MCF 10A (cell line): ENCODE data around the gene PPP2R5C. TPM values are rescaled to one million over a fixed set of nuclear protein-coding genes. Genes with fewer than 3 reads are reported as not detected.

ENCODE experiments used
- BruUV-seq: library from RNA; stranded (reverse); fragments of 400-500 nt; replicated peaks from 2 replicates; lab custom pipeline; 2021; lab: Mats Ljungman, UMichigan
- CTCF ChIA-PET: fragments of 300-600 bp; sonication (Branson Sonifier 250); formaldehyde crosslinking; extraction: SDS; loops from one replicate; lab custom pipeline; 2021; ENCODE audit warnings: antibody characterized with exemption, inconsistent platforms; lab: Yijun Ruan, JAX
- POLR2A ChIA-PET: fragments of 300-600, 350-650 bp; sonication (Branson Sonifier 250); formaldehyde crosslinking; extraction: SDS; loops from one replicate; lab custom pipeline; 2020; ENCODE audit warnings: antibody characterized with exemption, inconsistent platforms; lab: Yijun Ruan, JAX
- DNase-seq: peaks from one replicate; pipeline ENCODE4 v3.0.0-alpha.2; 2018; ENCODE audit not compliant: unreplicated experiment
- H3K27ac Mint-ChIP-seq: one replicate; pipeline ENCODE4 v1.8.0; 2022; ENCODE audit warnings: mild to moderate bottlenecking, low read depth, mixed read lengths; ENCODE audit not compliant: unreplicated experiment
- H3K27me3 Mint-ChIP-seq: one replicate; pipeline ENCODE4 v1.8.0; 2022; ENCODE audit warnings: mixed read lengths; ENCODE audit not compliant: insufficient read depth, unreplicated experiment
- H3K36me3 Mint-ChIP-seq: one replicate; pipeline ENCODE4 v1.8.0; 2022; ENCODE audit warnings: mild to moderate bottlenecking, moderate library complexity, mixed read lengths; ENCODE audit not compliant: insufficient read depth, unreplicated experiment
- H3K4me1 Mint-ChIP-seq: one replicate; pipeline ENCODE4 v1.8.0; 2022; ENCODE audit warnings: mixed read lengths; ENCODE audit not compliant: insufficient read depth, unreplicated experiment
- H3K4me3 Mint-ChIP-seq: one replicate; pipeline ENCODE4 v1.8.0; 2022; ENCODE audit warnings: mild to moderate bottlenecking, moderate library complexity, mixed read lengths; ENCODE audit not compliant: unreplicated experiment
- H3K9me3 Mint-ChIP-seq: one replicate; pipeline ENCODE4 v1.8.0; 2022; ENCODE audit warnings: mixed read lengths; ENCODE audit not compliant: unreplicated experiment
- intact Hi-C: fragments of 100-400 bp; cut with micrococcal nuclease; formaldehyde crosslinking; loops from 2 replicates; pipeline ENCODE4 v1.14.1; 2022
- total RNA-seq: library from RNA; stranded (reverse); gene quantifications from 2 replicates; pipeline ENCODE4 v1.2.3, GENCODE V29; 2022
- TF ChIP-seq, protein P1 (sequence below): fragments of 200-600 bp; IDR thresholded peaks from one replicate; pipeline ENCODE4 v1.8.0; 2022; ENCODE audit warnings: antibody characterized with exemption, mild to moderate bottlenecking; ENCODE audit not compliant: unreplicated experiment

Gene PPP2R5C
- total RNA-seq, 1 experiment from 2014 or later: 118 TPM

DNA sequence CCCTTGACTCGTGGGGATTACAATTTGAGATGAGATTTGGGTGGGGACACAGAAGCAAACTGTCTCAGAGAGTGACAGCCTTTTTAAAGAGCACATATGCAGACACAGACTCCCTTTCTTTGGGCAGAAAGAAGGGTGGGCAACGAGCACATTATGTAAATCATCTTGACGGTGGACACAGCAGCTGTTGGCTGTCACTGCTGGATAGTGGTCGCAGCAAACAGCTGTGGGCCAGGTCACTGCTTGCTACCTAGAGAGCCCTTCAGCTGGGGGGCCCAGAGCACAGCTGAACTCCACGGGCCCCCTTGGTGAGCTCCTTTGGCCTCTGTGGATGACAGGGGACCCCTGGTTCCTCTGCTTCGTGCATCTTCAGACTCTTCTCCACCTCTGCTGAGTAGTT, 23.1 kb downstream of the PPP2R5C start:
- Mint-ChIP-seq H3K27ac (no peak overlapping the region), H3K4me3 (no peak overlapping the region), H3K27me3 (no peaks in the 10 kb centered on the region), H3K36me3 (peaks cover 13% of the 10 kb centered on the region), H3K9me3 (no peaks in the 10 kb centered on the region), H3K4me1 (no peaks in the 10 kb centered on the region)
- TF ChIP-seq, protein P1, sequence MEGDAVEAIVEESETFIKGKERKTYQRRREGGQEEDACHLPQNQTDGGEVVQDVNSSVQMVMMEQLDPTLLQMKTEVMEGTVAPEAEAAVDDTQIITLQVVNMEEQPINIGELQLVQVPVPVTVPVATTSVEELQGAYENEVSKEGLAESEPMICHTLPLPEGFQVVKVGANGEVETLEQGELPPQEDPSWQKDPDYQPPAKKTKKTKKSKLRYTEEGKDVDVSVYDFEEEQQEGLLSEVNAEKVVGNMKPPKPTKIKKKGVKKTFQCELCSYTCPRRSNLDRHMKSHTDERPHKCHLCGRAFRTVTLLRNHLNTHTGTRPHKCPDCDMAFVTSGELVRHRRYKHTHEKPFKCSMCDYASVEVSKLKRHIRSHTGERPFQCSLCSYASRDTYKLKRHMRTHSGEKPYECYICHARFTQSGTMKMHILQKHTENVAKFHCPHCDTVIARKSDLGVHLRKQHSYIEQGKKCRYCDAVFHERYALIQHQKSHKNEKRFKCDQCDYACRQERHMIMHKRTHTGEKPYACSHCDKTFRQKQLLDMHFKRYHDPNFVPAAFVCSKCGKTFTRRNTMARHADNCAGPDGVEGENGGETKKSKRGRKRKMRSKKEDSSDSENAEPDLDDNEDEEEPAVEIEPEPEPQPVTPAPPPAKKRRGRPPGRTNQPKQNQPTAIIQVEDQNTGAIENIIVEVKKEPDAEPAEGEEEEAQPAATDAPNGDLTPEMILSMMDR: no peak
- POLR2A ChIA-PET: interaction anchor here (0.6 kb wide), 1 partner anchor 304 kb away, joined by 3 read pairs; no protein-coding TSS in a partner anchor
- no peak for DNase-seq
- BruUV-seq: no TSS peak
- CTCF ChIA-PET: interaction anchor here (1.3 kb wide), 1 partner anchor 14 kb away, joined by 5 read pairs; no protein-coding TSS in a partner anchor
- intact Hi-C loops: no loop called here

DNA sequence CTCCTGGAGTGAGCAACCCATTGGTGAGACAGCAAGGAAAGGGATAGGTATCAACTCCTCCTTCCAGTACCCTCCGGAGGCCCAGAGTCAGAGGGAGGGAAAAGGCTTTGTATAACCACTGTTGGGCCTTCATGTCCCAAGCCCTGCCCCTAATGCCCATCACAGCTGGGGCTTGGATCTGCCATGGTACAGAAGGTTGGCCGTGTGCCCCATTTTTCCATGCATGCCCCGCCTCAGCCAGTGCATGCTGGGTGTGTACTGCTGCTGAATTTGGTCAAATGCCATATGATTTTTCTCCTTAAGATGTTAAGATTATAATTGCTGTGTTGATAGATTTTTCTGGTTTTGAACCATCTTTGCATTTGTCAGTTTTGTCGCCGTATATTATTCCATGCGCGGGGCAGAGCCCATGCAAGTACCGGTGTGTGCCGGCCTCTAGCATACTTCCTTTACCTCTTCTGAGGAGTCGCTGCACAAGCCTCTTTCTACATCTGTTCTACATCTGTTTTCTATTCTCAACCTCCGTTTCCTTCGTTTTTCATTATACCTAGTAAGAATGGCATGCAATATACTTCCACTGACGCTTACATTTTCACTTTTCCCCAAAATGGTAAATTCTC, 26.6 kb downstream of the PPP2R5C start:
- ChIA-PET CTCF (interaction anchor here (0.9 to 1.3 kb wide), 2 partner anchors 18 to 81 kb away, joined by 3 to 4 read pairs; no protein-coding TSS in a partner anchor), POLR2A (interaction anchor here (0.9 kb wide), 1 partner anchor 22 kb away, joined by 4 read pairs; no protein-coding TSS in a partner anchor)
- H3K4me3 Mint-ChIP-seq: no peak overlapping the region
- TF ChIP-seq, protein P1: no peak
- BruUV-seq: no TSS peak
- peaks cover 11% of the 10 kb centered on the region for H3K4me1 Mint-ChIP-seq
- no peaks in the 10 kb centered on the region for H3K9me3 Mint-ChIP-seq
- no peak for DNase-seq
- H3K27ac Mint-ChIP-seq: no peak overlapping the region
- H3K27me3 Mint-ChIP-seq: no peaks in the 10 kb centered on the region
- intact Hi-C loops: no loop called here
- H3K36me3 Mint-ChIP-seq: peaks cover 13% of the 10 kb centered on the region

DNA sequence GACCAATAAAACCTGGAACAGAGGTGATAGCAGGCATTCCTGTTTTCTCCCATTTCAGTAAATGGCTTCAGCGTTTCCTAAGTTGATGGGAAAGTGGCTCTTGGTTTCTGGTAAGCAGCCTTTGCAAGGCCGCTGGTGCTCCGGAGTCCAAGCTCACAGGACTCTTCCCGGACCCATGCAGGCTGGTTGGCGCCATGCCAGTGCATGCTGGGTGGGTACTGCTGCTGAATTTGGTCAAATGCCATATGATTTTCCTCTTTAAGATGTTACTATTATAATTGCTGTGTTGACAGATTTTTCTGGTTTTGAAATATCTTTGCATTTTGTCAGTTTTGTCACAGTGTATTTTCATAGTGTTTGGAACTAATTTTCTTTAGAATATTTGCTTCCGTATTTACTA, 27.7 kb downstream of the PPP2R5C start:
- TF ChIP-seq, protein P1: no peak
- H3K27me3 Mint-ChIP-seq: no peaks in the 10 kb centered on the region
- H3K4me1 Mint-ChIP-seq: peaks cover 11% of the 10 kb centered on the region
- H3K36me3 Mint-ChIP-seq: peaks cover 13% of the 10 kb centered on the region
- H3K9me3 Mint-ChIP-seq: no peaks in the 10 kb centered on the region
- DNase-seq: no peak
- H3K4me3 Mint-ChIP-seq: no peak overlapping the region
- BruUV-seq: no TSS peak
- POLR2A ChIA-PET: interaction anchor here (0.9 kb wide), 1 partner anchor 20 kb away, joined by 4 read pairs; no protein-coding TSS in a partner anchor
- CTCF ChIA-PET: interaction anchor here (1.0 kb wide), 1 partner anchor 42 kb away, joined by 4 read pairs; no protein-coding TSS in a partner anchor
- intact Hi-C loops: no loop called here
- H3K27ac Mint-ChIP-seq: no peak overlapping the region

DNA sequence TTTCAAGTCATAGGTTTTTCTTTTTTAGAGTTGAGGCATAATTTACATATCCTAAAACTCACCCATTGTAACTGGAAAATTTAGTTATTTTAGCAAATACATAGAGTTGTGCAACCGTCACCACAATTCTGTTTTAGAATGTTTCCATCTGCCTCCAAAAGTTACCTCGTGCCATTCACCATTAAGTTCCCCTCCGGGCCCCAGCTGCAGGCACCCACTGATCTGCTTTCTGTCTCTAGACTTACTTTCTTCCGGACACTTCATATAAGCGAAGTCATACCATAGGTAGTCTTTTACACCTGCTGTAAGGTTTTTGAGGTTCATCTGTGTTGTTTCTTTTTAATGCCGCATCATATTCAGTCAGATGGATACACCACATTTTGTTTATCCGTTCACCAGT, 28.7 kb downstream of the PPP2R5C start:
- peaks cover 11% of the 10 kb centered on the region for H3K4me1 Mint-ChIP-seq
- H3K4me3 Mint-ChIP-seq: no peak overlapping the region
- peaks cover 13% of the 10 kb centered on the region for H3K36me3 Mint-ChIP-seq
- intact Hi-C loops: no loop called here
- no TSS peak for BruUV-seq
- no peak for DNase-seq
- H3K27ac Mint-ChIP-seq: no peak overlapping the region
- H3K27me3 Mint-ChIP-seq: no peaks in the 10 kb centered on the region
- CTCF ChIA-PET: interaction anchor here (0.5 to 0.9 kb wide), 2 partner anchors 19 kb away, joined by 3 to 4 read pairs; no protein-coding TSS in a partner anchor
- POLR2A ChIA-PET: interaction anchor here (5.3 kb wide), 1 partner anchor 19 kb away, joined by 61 read pairs; no protein-coding TSS in a partner anchor
- TF ChIP-seq, protein P1: no peak
- no peaks in the 10 kb centered on the region for H3K9me3 Mint-ChIP-seq
